Measurements from ENCODE around the gene PCSK1.

- TF ChIP-seq, protein P1, sequence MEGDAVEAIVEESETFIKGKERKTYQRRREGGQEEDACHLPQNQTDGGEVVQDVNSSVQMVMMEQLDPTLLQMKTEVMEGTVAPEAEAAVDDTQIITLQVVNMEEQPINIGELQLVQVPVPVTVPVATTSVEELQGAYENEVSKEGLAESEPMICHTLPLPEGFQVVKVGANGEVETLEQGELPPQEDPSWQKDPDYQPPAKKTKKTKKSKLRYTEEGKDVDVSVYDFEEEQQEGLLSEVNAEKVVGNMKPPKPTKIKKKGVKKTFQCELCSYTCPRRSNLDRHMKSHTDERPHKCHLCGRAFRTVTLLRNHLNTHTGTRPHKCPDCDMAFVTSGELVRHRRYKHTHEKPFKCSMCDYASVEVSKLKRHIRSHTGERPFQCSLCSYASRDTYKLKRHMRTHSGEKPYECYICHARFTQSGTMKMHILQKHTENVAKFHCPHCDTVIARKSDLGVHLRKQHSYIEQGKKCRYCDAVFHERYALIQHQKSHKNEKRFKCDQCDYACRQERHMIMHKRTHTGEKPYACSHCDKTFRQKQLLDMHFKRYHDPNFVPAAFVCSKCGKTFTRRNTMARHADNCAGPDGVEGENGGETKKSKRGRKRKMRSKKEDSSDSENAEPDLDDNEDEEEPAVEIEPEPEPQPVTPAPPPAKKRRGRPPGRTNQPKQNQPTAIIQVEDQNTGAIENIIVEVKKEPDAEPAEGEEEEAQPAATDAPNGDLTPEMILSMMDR (IDR thresholded peaks at IDR 0.05), result no peak
- TF ChIP-seq POLR2AphosphoS5 (IDR thresholded peaks at IDR 0.05), result no peak
Observed at GRCh38 chr5:96425443-96425842, 7.6 kb downstream of the PCSK1 start.

Measured in esophagus muscularis mucosa (tissue), 3 donors.